A172 (cell line): ENCODE results near the gene YKT6. TPM values are rescaled to one million over a fixed set of nuclear protein-coding genes. Genes with fewer than 3 reads are reported as not detected.

Source experiments
- DNase-seq: peaks from one replicate; pipeline ENCODE4 v3.0.0-alpha.2; 2015; ENCODE audit warnings: low spot score
- total RNA-seq: library from RNA; depleted of rRNA; stranded (reverse); fragments of >200 nt; shearing (Covaris generic); gene quantifications from 2 replicates; pipeline ENCODE4 v1.2.3, GENCODE V29; 2014

YKT6 gene
- total RNA-seq, 1 experiment from 2014 or later, result 133 TPM

DNA sequence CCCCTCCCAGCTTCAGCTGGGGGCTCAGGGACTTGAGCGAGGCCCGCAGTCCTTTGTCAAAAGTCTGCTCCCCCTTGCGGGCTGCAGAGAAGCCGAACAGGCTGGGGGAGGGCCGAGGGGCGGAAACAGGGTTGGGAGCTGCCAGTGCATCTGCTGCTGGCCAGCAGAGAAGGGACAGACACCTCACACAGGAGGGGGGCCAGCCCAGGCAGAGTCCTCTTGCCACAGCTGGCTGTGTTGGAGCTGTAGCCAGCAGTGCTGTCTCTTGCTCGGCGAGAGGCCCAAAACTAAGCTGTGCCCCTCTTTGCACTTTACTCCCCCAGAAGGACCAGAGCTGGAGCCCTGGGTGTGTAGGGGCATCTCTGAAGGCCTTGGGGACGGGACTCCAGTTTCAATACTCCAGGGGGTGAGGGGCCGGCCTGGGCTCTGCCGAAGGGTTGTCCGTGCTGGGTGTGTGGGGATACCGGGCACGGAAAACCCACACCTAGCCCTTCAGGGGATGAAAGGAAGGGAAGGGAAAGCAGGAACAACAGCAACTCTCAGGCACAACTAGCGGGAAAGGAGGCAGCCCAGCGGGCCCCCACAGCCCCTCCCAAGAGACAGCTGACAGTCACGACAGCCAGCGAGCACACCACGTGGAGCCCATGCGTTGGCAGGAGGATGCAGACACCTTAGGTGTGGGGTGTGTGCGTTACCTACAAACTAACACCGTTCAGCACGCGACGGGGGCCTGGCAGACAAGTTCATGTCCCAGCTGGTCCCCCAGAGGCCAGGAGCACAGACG, 17.8 kb downstream of the YKT6 start:
- DNase-seq, result no peak

DNA sequence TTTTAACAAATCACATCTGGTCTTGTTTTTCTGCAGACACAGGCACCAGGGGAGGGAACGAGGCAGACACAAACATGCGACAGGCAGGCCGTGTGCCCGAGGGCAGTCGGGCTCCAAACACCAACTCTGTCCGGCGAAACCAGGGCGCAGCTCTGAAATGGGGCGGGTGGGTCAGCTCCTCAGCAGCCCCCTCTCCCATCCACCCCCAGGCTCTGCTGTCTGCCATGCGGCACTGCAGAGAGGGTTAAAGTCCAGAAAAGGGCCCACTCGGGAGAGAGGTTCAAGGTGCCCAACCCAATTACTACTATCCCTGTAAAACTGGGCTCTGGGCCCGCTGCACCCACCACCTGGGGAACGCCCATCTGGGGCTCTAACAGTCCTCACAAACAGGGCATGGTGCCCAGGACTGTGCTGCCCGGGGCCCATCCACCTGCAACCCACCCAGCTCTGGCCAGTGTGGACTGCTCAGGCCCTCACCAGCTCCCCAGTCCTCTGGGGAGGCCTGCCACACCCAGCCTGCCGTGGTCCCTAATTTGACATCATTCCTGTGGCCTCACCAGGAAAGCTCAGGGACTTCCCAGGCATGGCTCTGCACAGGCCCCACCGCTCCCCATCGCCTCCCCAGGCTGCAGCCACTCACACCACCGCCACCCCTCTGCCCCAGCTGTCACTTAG, 18.7 kb downstream of the YKT6 start:
- DNase-seq, result no peak

DNA sequence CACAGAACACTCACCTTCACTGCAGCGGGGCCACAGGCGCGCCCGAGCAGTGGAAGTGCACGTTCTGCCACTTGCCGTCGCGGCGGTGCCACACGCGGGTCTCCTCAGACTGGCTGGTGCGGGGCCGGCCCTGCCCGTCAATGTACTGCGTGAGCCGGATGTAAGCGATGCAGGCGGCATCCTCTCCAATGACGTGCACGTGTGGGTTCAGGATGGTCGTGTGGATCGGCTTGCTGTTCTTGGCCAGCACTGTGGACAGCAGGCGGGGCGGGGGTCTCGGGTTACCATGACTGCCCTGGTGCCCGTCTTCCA, 19.2 kb downstream of the YKT6 start:
- DNase-seq, result no peak

DNA sequence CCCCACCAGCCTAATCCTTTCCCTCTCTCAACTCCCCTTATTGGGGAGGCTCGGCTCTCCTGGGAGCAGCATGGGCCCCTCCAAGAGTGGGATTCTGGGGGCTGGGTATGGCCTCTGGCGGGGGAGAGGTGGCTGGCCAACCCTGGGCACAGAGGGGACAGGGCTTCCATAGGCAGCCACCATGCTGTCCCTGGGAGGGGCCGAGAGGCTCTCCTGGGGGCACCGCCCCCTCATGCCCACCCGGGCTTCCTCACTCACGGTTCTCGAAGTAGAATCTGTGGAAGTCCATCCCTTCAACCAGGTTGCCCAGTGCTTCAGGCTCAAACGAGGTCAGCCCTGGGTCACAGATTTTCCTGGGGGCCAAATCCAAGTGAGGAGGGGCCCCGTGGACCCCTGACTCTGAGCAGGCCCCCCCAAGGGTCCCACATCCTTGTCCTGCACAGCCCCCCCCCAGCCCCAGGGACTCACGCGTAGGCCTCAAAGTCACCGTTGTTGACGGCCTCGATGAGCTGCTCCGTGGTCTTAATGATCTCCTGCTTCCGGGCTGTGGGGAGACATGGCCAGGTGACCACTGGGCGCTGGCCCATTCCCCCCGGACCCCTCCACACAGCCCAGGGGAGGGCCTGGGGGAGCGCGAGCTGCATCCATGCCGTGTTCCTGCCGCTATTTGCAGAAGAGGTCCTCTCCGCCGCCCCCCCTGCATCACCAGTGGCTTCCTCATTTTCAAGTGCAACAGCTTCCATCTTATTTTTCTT, 19.8 kb downstream of the YKT6 start:
- no peak for DNase-seq

DNA sequence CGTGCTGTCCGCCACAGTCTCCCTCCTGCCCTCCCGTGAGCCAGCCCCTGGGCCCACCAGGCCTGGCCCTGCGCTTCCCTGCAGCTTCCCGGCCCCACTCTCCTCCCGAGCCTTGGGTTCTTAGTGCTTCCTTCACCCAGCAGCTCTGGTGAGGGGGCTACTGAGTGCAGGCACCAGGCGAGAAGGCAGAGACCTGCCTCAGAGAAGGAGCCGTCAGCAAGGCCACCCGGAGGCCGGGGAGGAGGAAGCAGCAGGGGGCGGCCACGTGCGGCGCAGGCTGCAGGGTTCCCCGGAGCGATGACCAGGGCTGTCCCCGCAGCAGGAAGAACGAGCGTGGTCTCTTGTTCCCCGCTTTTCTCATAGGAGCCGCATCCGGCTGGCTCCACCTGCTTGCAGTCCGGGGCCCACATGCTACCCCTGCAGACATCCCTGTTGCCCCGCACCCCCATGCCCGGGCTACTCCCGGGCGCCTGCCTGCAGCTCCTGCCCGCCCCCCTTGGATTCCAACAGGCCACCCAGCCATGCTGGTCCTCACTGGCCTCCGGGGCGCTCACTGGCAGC, 20.5 kb downstream of the YKT6 start:
- no peak for DNase-seq

DNA sequence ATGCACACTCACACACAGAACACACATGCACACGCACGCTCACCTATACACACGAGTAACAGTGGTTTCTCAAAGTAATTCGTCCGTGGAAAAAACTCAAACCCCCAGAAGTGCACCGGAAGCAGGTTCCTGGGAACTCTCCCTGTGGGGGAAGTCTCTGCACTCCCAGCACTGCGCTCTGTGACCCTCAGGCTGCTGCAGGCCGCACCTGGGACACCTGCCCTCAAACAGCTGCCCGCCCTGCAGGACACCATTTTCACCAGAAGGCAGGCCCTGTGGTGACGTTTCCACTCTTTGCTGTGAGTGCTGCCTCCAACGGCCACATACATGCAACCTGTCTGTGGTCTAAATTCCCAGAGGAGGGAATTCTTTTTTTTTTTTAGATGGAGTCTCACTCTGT, 21.3 kb downstream of the YKT6 start:
- no peak for DNase-seq

DNA sequence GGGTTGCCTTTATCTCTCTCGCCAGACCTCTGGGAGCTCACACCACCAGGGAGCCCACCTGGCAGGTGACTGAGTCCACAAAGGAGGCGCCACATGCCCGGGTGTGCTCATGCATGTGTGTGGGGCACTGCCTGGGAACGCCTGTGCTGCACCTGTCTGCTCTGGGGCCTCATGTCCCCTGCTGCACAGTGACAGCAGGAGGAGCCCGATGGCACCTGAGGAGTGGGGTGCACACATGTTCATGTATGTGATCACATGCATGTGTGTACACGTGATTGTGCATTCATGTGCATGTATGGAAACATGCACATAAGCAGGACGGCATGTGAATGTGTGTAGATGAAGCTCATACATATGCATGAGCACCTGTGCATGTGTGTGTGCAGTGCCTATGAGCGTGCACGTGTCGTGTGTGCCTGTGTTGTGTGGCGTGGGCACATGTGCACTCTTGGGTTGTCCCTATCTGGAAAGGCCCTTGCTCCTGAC, 22.0 kb downstream of the YKT6 start:
- DNase-seq, result no peak

DNA sequence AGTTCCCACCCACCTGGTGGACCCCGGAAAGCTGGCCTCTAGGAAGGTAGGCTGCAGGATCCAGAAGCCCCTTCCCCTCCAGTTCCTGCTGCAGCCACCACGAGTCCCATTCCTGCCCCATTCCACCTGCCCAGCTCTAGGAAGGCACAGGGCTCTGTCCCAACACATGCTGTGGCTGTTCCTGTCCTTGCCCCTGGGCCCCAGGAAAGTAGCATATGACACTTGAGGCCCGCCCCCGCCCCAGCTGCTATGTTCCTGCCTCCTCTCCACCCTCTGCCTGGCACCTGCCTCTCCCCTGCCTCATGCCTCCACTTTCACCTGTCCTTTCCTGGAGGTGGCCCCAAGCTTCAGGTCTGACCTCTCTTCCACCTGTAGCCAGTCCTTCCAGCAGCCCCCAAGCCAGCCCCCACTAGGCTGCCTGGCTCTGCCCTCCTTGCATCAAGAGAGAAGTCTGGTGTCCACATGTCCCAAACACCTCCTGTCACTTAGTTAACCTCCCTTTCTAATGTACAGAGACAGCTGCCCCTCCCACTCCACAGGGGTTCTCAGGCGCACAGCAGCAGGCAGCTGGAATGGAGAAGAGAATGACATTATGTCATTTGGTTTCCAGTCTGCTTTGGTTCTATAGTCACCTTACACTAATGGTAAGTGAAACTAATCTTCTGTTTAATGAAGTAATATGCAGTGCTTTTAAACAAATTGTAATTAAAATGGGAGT, 22.7 kb downstream of the YKT6 start:
- DNase-seq, result no peak

DNA sequence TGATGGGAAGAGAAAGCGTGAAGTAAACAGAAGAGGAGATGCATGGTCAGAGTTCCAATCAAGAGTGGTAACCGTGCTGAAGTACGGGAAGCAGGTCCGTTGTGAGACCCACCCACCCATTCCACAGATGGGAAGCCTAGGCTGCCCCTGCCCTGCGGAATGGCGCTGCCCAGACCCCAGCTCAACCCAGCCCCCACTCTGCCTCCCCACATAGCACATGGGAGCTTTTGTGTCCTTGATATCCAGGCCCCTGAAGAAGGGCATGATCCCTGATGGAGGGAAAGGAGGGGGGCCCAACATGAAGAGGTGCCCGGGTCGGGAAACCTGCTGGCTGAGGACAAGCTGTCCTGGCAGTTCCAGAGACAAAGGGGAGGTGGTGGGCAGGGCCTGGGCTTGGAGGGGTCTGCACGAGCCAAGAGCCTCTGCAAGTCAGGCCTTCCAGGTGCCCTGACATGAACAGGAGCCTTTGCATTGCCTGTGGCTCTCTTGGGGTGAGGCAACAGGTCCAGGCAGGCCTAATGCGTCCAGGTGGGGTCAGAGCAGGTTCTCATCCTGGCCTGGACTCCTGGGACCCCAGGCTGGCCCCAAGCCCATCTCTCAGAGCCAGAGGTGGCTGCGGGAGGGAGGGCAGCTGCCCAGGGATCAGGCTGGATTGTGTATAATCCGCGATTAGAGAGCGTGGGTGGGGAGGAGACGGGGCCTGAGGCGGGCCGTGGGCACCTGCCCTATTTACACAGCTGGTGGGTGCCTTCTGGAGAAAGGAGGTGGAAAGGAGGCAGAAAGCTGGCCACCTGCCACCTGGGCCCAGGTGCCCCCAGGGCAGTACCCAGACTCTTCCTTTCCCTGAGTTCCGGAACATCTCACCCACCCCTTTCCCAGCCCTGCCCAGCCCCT, 23.5 kb downstream of the YKT6 start:
- DNase-seq, result no peak

DNA sequence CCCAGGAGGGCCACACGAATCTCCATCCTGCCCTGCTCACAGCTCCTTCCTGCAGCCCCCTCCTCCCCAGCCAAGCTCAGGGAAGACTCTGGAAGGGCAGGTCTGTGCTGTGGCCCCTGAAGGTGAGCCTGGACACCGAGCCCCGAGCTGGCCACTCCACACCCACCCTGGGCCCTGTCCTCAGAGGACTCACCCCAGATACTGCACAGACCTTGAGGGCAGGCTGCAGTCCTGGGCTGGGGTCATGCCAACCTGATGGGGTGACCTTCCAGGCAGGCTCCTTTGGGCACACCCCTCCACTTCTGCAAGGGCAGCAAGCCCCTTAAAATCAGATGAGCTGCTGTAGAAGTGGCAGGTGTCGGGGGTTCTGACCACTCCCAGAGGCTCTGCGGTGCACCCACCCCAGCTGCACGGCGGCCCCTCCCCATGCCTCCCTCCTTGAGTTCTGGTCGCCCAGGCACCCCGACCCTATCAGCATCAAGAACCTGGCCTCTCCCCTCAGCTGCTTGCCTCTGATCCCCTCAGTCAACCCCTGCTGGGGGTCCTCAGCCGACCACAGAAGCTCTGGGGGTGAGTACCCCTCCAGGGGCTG, 24.3 kb downstream of the YKT6 start:
- no peak for DNase-seq

DNA sequence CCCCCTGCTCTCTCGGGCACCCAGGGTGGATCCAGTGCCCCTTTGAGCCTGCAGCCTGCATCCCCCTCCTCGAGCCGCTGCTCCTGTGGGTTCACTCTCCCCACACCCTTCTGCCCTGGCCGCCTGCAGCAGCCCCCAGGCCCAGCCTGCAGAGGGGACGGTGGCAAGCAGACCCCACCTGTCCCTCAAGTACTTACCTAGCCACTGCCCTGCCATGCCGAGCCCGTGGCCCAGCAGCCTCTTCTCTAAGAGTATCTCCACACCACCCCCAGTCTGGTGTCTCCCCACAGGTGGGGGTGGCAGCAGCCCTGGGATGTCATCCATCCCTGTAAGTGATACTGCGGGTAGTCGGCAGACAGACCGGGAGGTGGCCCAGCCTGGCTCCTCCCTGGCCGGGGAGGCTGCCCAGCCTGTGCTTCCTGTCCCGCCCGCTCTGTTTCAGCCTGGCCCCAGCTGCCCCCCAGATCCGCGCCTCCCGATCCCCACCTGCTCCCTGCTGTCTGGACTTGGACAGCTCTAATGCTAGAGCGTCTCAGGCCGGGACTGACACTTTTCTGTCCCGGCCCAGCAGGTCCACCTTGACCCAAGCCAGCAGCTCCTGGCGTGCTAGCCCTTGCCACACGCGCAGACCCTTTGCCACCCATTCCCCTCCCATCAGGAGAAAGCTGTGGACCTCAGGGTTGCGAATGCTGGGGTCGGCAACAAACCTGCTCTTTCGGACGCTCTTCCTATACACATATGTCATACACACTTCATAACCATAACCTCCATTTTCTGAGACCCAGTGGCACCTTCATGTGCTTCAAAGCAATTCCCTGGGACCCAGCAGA, 25.0 kb downstream of the YKT6 start:
- DNase-seq, result no peak

DNA sequence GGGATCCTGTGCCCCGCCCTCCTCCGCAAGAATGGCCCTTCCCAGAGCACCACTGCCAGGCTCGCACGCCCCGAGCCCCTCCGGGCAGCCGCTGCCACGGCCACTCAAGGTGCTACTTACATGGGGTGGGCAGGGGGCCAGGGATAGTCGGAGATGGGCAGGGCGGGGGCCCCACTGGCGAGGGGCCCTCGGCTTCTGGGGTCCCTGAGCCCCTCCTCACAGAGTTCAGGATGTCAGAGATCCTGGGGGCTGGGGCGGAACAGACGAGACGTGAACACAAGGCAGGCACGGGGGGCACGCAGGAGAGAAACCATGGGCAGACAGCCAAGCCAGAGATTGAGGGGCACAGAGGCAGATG, 25.6 kb downstream of the YKT6 start:
- DNase-seq, result no peak

DNA sequence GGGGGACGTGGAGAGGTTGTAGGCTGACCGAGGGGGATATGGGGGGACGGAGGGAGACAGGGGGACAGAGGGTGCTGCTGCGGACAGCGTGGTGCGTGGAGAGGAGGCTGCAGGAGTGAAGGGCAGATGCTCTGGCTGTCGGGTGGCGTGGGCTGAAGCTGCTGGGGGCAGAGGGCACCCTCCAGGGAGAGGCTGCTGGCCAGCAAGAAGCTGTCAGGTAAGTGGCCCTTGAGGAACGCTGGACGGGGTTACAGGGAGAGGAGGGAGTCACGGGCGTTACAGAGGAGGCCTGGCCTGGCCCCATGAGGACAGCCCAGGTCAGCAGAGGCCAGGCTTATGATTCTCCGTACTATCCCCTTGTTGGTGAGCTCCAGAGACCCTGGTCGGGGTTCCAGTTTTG, 27.1 kb downstream of the YKT6 start:
- DNase-seq, result no peak

DNA sequence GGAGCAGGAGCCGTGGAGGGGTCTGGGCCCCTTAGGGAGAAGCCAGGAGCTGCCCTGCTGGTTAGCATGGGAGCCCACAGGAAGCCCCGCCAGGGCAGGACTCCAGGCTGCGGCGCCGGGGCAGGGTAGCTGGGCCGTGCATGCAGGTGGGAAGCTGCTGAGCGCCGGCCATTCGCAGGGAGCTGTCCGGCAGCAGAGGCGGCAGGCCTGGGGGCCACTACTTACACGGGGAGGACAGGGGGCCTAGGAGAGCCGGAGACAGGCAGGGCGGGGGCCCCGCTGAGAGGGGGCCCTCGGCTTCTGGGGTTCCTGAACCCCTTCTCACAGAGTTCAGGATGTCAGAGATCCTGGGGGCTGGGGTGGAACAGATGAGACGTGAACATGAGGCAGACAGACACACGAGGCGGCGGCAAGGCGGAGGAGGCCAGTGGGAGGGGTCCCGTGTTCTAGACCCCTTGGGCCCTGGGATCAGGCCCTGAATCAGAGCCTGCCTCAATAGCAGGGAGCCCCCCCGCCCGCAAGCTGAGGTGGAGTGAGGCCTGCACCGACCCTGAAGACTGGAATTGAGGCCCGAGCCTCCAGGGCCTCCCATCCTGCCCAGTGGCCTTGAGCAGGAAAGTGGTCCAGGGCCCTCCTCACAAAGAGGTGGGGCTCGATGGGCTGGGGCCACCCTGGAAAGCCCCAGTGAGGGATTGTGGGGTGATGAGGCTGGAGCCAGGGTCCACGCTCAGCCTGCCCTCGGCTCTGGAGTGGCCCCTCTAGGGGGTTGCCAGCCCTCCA, 28.0 kb downstream of the YKT6 start:
- no peak for DNase-seq

DNA sequence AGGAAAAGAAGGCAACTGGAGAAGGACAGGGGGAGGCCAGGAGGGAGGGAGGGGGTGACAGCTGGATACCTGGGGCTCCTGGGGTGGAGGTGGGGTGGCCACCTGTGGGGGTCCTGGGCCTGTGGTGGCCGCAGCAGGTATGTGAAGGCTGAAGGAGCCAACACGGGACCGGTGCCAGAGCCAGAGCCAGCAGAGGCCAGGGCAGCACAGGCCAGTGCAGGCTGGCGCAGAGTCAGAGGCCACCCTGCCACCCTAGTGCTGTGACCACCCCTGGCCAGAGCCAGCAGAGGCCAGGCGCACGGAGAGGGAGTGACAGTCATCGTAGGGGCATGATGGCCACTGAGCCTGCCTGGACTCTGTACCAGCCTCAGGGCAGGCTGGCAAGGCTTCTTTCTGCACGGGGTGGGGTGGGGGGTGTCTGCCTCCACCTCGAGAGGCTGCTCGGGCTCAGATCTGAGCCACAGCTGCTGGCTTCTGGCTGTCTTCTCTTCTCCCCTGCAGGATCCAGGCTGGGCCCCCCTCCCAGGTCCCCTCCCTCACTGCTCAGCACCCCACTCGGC, 28.8 kb downstream of the YKT6 start:
- no peak for DNase-seq

DNA sequence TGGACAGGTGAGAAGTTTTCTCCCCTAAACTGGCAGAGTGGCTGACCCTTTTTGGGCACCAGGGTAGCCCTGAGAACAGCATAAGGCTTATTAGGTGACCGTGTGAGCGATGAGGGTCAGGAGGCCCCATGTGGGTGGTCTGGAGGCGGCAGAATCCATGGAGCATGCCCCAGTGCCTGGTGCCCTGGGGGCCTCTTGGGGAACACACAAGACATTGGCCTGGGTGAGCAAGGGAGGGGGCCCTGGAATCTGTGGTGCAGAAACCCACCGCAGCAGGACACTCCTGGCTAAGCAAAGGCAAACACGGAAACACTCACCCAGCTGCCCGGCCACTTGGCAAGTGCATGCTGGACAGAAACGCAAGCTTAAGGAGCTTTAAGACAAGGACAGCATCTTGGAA, 29.5 kb downstream of the YKT6 start:
- no peak for DNase-seq

DNA sequence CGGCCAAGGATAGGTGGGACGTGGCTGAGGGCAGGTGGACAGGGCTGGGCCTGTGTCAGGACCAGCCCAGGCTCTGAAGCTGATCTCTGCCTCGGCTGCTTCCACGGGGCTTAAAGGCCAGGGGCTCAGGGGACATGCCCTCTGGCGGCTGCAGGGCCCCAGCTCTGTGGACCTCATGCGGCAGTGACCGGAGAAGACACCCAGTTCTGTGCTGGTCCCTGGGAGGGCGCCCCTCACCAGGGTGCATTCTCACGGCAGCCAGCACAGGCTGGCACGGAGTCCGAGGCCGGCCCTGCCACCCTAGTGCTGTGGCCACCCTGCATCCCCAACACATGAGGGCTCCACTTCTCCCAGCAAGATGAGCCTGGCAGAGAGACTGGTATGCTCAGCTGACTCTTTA, 30.3 kb downstream of the YKT6 start:
- no peak for DNase-seq

DNA sequence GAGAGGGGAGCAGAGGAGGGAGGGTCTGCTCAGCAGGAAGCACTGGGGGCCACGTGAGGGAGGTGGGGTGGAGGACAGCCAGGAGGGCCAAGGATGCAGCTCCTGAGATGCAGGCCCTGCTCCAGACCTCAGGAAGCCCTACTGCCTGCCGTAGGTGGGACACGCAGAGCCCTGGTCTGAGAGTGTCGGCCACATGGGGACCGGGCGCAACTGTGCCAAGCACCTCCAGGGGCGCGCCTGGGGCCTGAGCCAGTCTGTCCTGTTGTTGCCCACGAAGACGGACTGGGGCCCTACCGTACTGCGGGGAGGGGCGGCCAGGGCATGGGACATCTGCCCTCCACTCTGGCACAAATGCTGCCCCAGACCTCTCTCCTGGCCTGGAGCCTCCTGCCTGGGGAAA, 31.6 kb downstream of the YKT6 start:
- DNase-seq, result no peak
